ENCODE results near the gene ANKRD33B. TPM values are rescaled to one million over a fixed set of nuclear protein-coding genes. Genes with fewer than 3 reads are reported as not detected.
A peak's percentile ranks its signal among the peaks of the same experiment; 100 is the strongest.

ANKRD33B gene
- total and polyA plus RNA-seq, 9 of the 15 experiments (the other 6 are each of a cell fraction or from before 2014, with no cell fraction given) = 0.10 to 1.7 (median 0.40) TPM

DNA sequence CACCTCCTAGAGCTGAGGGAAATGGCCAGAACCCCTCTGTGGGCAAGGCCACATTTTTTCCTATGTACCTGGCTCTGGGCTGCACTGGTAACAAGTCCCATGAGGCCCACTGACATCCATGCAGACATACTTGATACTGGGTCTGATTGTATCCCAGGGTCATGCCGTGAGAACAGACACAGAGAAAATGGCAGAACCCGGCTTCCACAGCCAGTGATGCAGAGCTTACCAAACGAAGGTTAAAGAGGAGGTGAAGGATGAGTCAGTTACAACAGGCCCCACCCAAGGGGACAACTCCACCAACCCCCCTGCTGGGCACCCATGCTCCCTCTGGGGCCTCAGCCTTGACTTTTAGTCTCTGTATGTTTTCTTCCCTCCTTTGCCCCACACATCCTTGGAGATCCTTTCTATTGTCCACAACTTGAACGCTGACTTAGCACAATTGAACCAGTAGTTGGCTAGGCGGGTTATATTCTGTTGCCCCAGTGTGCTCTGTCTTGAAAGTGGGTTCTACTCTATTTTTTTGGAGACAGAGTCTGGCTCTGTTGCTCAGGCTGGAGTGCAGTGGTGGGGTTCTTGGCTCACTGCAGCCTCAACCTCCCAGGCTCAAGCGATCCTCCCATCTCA lies 103.7 kb downstream of the ANKRD33B start:
- in situ Hi-C loops (cut with MboI) (no loop called here), intact Hi-C loops (cut with micrococcal nuclease) (no loop called here)
- no peak overlapping the region for H3K4me2 ChIP-seq (ENCODE audit: insufficient read depth, low read length)
- DNase-seq (ENCODE audit: extremely low read depth in 1 of 4, low spot score in 3 of 4) (no peak), FAIRE-seq (no peak), ATAC-seq (peak; percentile 31; the same call in 2 of the 3 replicates)
- H4K20me1 ChIP-seq (replicated peaks; ENCODE audit: control insufficient read depth, insufficient read depth, low read length) = peaks cover under 1% of the 10 kb centered on the region; the same call in 1 of the 2 replicates
- no peak overlapping the region for H3K27ac ChIP-seq (ENCODE audit: extremely low read depth, low read depth, low read length)
- ChIA-PET POLR2A (interaction anchor here (0.6 to 1.0 kb wide), 4 partner anchors 11 to 108 kb away, joined by 3 to 4 read pairs (median 3); no protein-coding TSS in a partner anchor), CTCF (ENCODE audit: low intra/inter-chr PET ratio) (no interaction called here)
- no TSS peak for BruUV-seq (replicated peaks)
- H2AFZ ChIP-seq (ENCODE audit: low read depth, low read length) = no peak overlapping the region
- 5% methylated on average over 6 of the region's 6 CpGs for WGBS (ENCODE audit: insufficient coverage, low coverage, missing lambda C conversion rate)
- H3K9ac ChIP-seq (ENCODE audit: insufficient read depth in 1 of 2, low read depth in 2 of 2, low read length in 2 of 2) = no peak overlapping the region
- H3K27me3 ChIP-seq (ENCODE audit: control insufficient read depth in 2 of 2, insufficient read depth in 2 of 2, low read length in 2 of 2) = peaks cover 20 to 47% of the 10 kb centered on the region in 2 experiments; a peak in 4 of 5 replicates
- H3K9me1 ChIP-seq (ENCODE audit: control insufficient read depth, insufficient read depth, low read length) = no peaks in the 10 kb centered on the region
- no peaks in the 10 kb centered on the region for H3K9me3 ChIP-seq (replicated peaks; ENCODE audit: control insufficient read depth, insufficient read depth, low read depth, low read length)
- no peak overlapping the region for H3K4me3 ChIP-seq
- H3K36me3 ChIP-seq (ENCODE audit: control insufficient read depth, insufficient read depth, low read length) = no peaks in the 10 kb centered on the region
- H3K4me1 ChIP-seq (replicated peaks in 1 of 2; ENCODE audit: control insufficient read depth in 2 of 2, insufficient read depth in 2 of 2, low read length in 2 of 2) = peaks cover 0 to 3% of the 10 kb centered on the region in 2 experiments; a peak in 1 of 5 replicates
- no peaks in the 10 kb centered on the region for H3K79me2 ChIP-seq (ENCODE audit: control insufficient read depth, insufficient read depth, low read length)
- no peak for TF ChIP-seq GTF2F1 (IDR thresholded peaks at IDR 0.05; ENCODE audit: low read depth, low read length)
- no peak for TF ChIP-seq PHF8 (IDR thresholded peaks at IDR 0.05; ENCODE audit: borderline replicate concordance, low read length)
- TF ChIP-seq, protein P1, sequence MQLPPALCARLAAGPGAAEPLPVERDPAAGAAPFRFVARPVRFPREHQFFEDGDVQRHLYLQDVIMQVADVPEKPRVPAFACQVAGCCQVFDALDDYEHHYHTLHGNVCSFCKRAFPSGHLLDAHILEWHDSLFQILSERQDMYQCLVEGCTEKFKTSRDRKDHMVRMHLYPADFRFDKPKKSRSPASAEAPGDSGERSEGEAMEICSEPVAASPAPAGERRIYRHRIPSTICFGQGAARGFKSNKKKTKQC (CRISPR knock-in tag; IDR thresholded peaks at IDR 0.05) = no peak
- TF ChIP-seq, protein P2, sequence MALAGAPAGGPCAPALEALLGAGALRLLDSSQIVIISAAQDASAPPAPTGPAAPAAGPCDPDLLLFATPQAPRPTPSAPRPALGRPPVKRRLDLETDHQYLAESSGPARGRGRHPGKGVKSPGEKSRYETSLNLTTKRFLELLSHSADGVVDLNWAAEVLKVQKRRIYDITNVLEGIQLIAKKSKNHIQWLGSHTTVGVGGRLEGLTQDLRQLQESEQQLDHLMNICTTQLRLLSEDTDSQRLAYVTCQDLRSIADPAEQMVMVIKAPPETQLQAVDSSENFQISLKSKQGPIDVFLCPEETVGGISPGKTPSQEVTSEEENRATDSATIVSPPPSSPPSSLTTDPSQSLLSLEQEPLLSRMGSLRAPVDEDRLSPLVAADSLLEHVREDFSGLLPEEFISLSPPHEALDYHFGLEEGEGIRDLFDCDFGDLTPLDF (CRISPR knock-in tag; IDR thresholded peaks at IDR 0.05) = no peak
- TF ChIP-seq ZNF316 (IDR thresholded peaks at IDR 0.05) = peak; percentile 92
- TF ChIP-seq ZNF507 (tag; conservative IDR thresholded peaks at IDR 0.05) = no peak
- TF ChIP-seq ZNF644 (tag; IDR thresholded peaks at IDR 0.05; ENCODE audit: low read depth) = no peak
- TF ChIP-seq MAFK (IDR thresholded peaks at IDR 0.05; ENCODE audit: low read length) = peak; percentile 54; the same call in 1 of the 2 replicates
- peak; percentile 64 for TF ChIP-seq MAFF (IDR thresholded peaks at IDR 0.05; ENCODE audit: low read length)
- peak; percentile 87 for TF ChIP-seq C11orf30 (IDR thresholded peaks at IDR 0.05; ENCODE audit: low read depth)
- no peak for TF ChIP-seq ZNF175 (CRISPR knock-in tag; IDR thresholded peaks at IDR 0.05; ENCODE audit: low read depth)
- TF ChIP-seq CTBP1 (IDR thresholded peaks at IDR 0.05; ENCODE audit: borderline replicate concordance) = no peak
- TF ChIP-seq TAF9B (IDR thresholded peaks at IDR 0.05; ENCODE audit: partially characterized antibody) = no peak
- TF ChIP-seq, protein P3, sequence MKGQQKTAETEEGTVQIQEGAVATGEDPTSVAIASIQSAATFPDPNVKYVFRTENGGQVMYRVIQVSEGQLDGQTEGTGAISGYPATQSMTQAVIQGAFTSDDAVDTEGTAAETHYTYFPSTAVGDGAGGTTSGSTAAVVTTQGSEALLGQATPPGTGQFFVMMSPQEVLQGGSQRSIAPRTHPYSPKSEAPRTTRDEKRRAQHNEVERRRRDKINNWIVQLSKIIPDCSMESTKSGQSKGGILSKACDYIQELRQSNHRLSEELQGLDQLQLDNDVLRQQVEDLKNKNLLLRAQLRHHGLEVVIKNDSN (CRISPR knock-in tag; IDR thresholded peaks at IDR 0.05) = no peak
- TF ChIP-seq, protein P4, sequence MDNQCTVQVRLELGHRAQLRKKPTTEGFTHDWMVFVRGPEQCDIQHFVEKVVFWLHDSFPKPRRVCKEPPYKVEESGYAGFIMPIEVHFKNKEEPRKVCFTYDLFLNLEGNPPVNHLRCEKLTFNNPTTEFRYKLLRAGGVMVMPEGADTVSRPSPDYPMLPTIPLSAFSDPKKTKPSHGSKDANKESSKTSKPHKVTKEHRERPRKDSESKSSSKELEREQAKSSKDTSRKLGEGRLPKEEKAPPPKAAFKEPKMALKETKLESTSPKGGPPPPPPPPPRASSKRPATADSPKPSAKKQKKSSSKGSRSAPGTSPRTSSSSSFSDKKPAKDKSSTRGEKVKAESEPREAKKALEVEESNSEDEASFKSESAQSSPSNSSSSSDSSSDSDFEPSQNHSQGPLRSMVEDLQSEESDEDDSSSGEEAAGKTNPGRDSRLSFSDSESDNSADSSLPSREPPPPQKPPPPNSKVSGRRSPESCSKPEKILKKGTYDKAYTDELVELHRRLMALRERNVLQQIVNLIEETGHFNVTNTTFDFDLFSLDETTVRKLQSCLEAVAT (IDR thresholded peaks at IDR 0.05) = no peak
- TF ChIP-seq LEF1 (IDR thresholded peaks at IDR 0.05) = no peak
- TF ChIP-seq JUND (IDR thresholded peaks at IDR 0.05; ENCODE audit: borderline replicate concordance, low read depth, low read length) = no peak
- no peak for TF ChIP-seq JUND (tag; IDR thresholded peaks at IDR 0.05; ENCODE audit: borderline replicate concordance, low read depth, low read length)
- TF ChIP-seq ZKSCAN1 (IDR thresholded peaks at IDR 0.05; ENCODE audit: low read depth, low read length) = no peak
- peak; percentile 83 for TF ChIP-seq MAFG (tag; conservative IDR thresholded peaks at IDR 0.05)
- TF ChIP-seq PHTF2 (CRISPR knock-in tag; IDR thresholded peaks at IDR 0.05) = no peak

All from K562 (cell line).